Transverse colon (tissue), 4 donors: Measurements from ENCODE around the gene ADAM12. TPM values are rescaled to one million over a fixed set of nuclear protein-coding genes. Genes with fewer than 3 reads are reported as not detected.

Experiments
- DNase-seq: peaks from one replicate; pipeline ENCODE4 v3.0.0-alpha.2; 2019
- H3K27ac ChIP-seq, 4 donors: fragments of 200-600 bp; sonication (generic); 2 replicates each; pipeline ENCODE4 v1.5.1; 2016 to 2018; ENCODE audit warnings: inconsistent platforms in 4 of 4
- H3K27me3 ChIP-seq: fragments of 200-600 bp; sonication (generic); 2 replicates; pipeline ENCODE4 v1.5.1; 2017; ENCODE audit warnings: inconsistent platforms
- H3K36me3 ChIP-seq, 4 donors: fragments of 200-600 bp; sonication (generic); 2 replicates each; pipeline ENCODE4 v1.5.1; 2017 to 2019; ENCODE audit warnings: inconsistent platforms in 4 of 4
- H3K4me1 ChIP-seq, 4 donors: fragments of 200-600 bp; sonication (generic); 2 replicates each; pipeline ENCODE4 v1.5.1; 2017 to 2020; ENCODE audit warnings: inconsistent platforms in 4 of 4
- H3K4me3 ChIP-seq, 4 donors: fragments of 200-600 bp; sonication (generic); 1 replicate in 1 of 4; 2 replicates in 3 of 4; pipeline versions ENCODE4 v1.5.1 to v1.6.1; 2017 to 2019; ENCODE audit warnings: inconsistent platforms in 4 of 4
- H3K9me3 ChIP-seq, 2 donors: fragments of 200-600 bp; sonication (generic); 2 replicates each; pipeline ENCODE4 v1.5.1; 2017 to 2019; ENCODE audit warnings: inconsistent platforms in 2 of 2
- CTCF ChIP-seq, 5 experiments: fragments of 200-600 bp in 3 of 5; fragments of 450-650 bp in 2 of 5; sonication (generic) in 3 of 5; IDR thresholded peaks; 1 replicate in 2 of 5; 2 replicates in 3 of 5; pipeline ENCODE4 v1.5.1; 2016 to 2017; ENCODE audit warnings: antibody characterized with exemption in 5 of 5, inconsistent platforms in 3 of 5, mild to moderate bottlenecking in 2 of 5, moderate library complexity in 1 of 5
- EP300 ChIP-seq: sonication (generic); formaldehyde crosslinking; IDR thresholded peaks from one replicate; pipeline ENCODE4 v1.6.1; 2017; ENCODE audit warnings: antibody characterized with exemption, low read depth
- POLR2A ChIP-seq: fragments of 450-650 bp; IDR thresholded peaks from one replicate; pipeline ENCODE4 v1.6.1; 2016; ENCODE audit warnings: antibody characterized with exemption, mild to moderate bottlenecking, moderate library complexity
- POLR2AphosphoS5 ChIP-seq, 3 donors: sonication (generic); formaldehyde crosslinking; IDR thresholded peaks; one replicate each; pipeline ENCODE4 v1.6.1; 2016; ENCODE audit warnings: antibody characterized with exemption in 3 of 3
- WGBS, 2 donors: methylation state at CpG; one replicate each; pipeline ENCODE4 v1.1.5; 2018; ENCODE audit warnings: low coverage in 1 of 2; 5-methylcytosine and 5-hydroxymethylcytosine counted together
- in situ Hi-C, 4 donors: fragments of 200-750 bp; cut with MboI; loops; one replicate each; pipeline versions ENCODE4 v1.15.0 to v1.15.1; 2017; ENCODE audit warnings: low sequenced_read_pairs in 3 of 4, low pct_ligation_motif_present in 1 of 4, low pct_unique_long_range_greater_than_20kb in 1 of 4
- intact Hi-C: fragments of 100-400 bp; cut with DNase I; formaldehyde crosslinking; loops from one replicate; pipeline ENCODE4 v1.15.1; 2023; ENCODE audit warnings: low total_unique reads
- total RNA-seq, 4 donors: library from RNA; depleted of rRNA; stranded (reverse); fragments of >200 nt; gene quantifications; one replicate each; pipeline ENCODE4 v1.1.0, GENCODE V29; 2016

The ADAM12 gene
- total RNA-seq, 4 donors from 2014 or later, result 0.14 to 2.2 (median 1.1) TPM; not detected in 1

DNA sequence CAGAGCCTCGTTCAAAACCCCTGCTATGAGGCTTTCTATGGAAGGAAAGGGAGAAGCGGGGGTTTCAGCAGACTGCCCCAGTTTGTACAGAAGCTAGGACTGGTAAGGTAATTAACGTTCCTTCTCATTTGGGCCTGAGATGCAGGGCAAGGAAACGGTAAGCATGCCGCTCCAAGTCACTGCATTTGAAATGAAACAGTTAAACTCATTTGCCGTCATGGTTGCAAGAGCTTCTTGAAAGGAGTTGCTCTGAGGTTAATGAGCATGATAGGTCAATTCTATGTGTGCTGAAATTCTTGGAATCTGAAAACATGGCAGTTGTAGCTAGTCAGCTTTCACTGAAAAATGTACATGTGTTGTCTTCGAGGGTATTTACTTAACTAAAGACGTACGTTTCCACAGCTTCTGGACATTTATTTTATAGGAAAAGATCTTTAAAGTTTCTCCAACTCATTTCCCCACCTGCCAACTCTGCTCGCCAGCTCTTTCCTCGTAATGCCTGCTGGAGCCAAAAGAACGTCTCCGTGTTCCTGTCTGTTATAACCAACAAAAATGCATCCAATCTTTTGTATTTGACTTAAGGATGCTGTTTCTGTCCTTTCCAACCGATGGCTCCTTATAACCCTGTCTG lies 73.3 kb downstream of the ADAM12 start:
- in situ Hi-C loops, result no loop called here
- Histone ChIP-seq H3K4me3 (no peak overlapping the region), H3K27ac (no peak overlapping the region), H3K9me3 (no peaks in the 10 kb centered on the region), H3K4me1 (no peaks in the 10 kb centered on the region), H3K36me3 (no peaks in the 10 kb centered on the region), H3K27me3 (peaks cover 6% of the 10 kb centered on the region)
- 77 to 78% methylated on average over 8 to 14 of the region's 14 CpGs for WGBS, 2 donors
- no peak for DNase-seq
- TF ChIP-seq POLR2A (no peak), CTCF (IDR thresholded peaks at IDR 0.05) (no peak), POLR2AphosphoS5 (IDR thresholded peaks at IDR 0.05) (no peak), EP300 (no peak)
- intact Hi-C loops, result no loop called here

- WGBS, 2 donors, result 85 to 90% methylated on average over 5 to 9 of the region's 9 CpGs
- Histone ChIP-seq H3K4me3 (no peak overlapping the region), H3K36me3 (no peaks in the 10 kb centered on the region), H3K9me3 (no peaks in the 10 kb centered on the region), H3K27ac (no peak overlapping the region), H3K4me1 (no peaks in the 10 kb centered on the region), H3K27me3 (peaks cover 6% of the 10 kb centered on the region)
- TF ChIP-seq CTCF (IDR thresholded peaks at IDR 0.05) (no peak), POLR2AphosphoS5 (IDR thresholded peaks at IDR 0.05) (no peak), EP300 (no peak), POLR2A (no peak)
- intact Hi-C loops, result no loop called here
- in situ Hi-C loops, result no loop called here
- no peak for DNase-seq
Observed at GRCh38 chr10:126312167-126312566, 76.1 kb downstream of the ADAM12 start.

DNA sequence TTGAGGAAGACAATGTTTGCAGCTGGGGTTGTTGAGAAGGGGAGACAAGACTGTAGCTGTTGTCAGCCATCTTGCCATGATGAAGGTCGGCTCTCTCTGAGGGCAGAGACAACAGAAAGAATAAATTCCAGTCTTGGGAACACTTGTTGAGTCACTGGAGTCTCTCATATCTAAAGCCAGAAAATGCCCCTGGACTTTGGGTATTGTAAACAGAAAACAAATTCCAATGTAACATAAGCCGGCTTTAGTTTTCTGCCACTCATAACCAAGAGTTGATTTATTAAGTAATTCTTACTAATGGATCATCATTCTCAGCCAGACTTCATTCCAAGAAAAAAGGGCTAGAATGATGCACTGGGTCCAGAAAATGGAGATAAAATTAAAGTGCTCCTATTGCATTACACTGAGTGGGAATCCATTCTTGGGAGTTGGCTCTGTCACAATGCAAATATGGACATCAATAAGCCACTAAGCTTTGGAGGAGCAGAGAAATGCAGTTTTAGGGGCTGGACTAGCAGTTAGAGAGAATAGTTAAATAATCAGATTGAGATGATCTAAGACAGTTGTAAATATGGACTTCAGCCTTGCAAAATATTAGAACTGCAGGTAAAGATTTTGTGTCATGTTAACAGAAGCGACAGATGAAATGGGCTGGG lies 78.9 kb downstream of the ADAM12 start:
- 80 to 84% methylated on average over 2 to 3 of the region's 3 CpGs for WGBS, 2 donors
- intact Hi-C loops, result no loop called here
- no peak overlapping the region for H3K27ac ChIP-seq
- DNase-seq, result no peak
- in situ Hi-C loops, result no loop called here
- TF ChIP-seq EP300, result no peak
- no peak for TF ChIP-seq POLR2AphosphoS5 (IDR thresholded peaks at IDR 0.05)
- TF ChIP-seq POLR2A, result no peak
- no peak for TF ChIP-seq CTCF (IDR thresholded peaks at IDR 0.05)
- H3K27me3 ChIP-seq, result peaks cover 9% of the 10 kb centered on the region
- no peaks in the 10 kb centered on the region for H3K9me3 ChIP-seq
- no peaks in the 10 kb centered on the region for H3K36me3 ChIP-seq
- no peaks in the 10 kb centered on the region for H3K4me1 ChIP-seq
- H3K4me3 ChIP-seq, result no peak overlapping the region

GRCh38 chr10:126302826-126303665 lies 85.2 kb downstream of the ADAM12 start:
- in situ Hi-C loops, result no loop called here
- intact Hi-C loops, result no loop called here
- H3K9me3 ChIP-seq, result no peaks in the 10 kb centered on the region
- no peak for TF ChIP-seq POLR2AphosphoS5 (IDR thresholded peaks at IDR 0.05)
- no peak for TF ChIP-seq CTCF (IDR thresholded peaks at IDR 0.05)
- TF ChIP-seq POLR2A, result no peak
- no peak for TF ChIP-seq EP300
- 81% methylated on average over 6 of the region's 6 CpGs for WGBS, 2 donors
- no peaks in the 10 kb centered on the region for H3K4me1 ChIP-seq
- no peaks in the 10 kb centered on the region for H3K36me3 ChIP-seq
- H3K27ac ChIP-seq, result no peak overlapping the region
- no peak for DNase-seq
- no peak overlapping the region for H3K4me3 ChIP-seq
- H3K27me3 ChIP-seq, result peaks cover 4% of the 10 kb centered on the region
